ENCODE measurements around the gene AUH. TPM values are rescaled to one million over a fixed set of nuclear protein-coding genes. Genes with fewer than 3 reads are reported as not detected.

Gene AUH
- total RNA-seq, 4 donors from 2014 or later: 23.0 to 39.2 (median 25.7) TPM

DNA sequence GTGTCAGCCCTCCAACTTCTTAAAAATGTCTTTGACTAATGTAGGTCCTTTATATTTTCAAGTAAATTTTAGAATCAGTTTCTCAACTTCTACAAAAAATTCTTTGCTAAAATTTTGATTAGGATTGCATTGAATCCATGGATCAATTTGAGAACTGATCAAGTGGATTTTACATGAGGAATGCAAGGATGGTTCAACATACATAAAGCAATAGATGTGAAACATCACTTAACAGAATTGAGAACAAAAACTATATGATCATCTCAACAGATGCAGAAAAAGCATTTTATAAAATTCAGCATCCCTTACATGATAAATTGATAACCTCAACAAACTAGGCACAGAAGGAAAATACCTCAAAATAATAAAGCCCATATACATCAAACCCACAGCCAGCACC lies 190.8 kb downstream of the AUH start:
- H3K27me3 ChIP-seq: no peaks in the 10 kb centered on the region
- no peak for ATAC-seq
- TF ChIP-seq POLR2A (IDR thresholded peaks at IDR 0.05) (no peak), POLR2AphosphoS5 (IDR thresholded peaks at IDR 0.05) (no peak), EP300 (IDR thresholded peaks at IDR 0.05) (no peak)
- TF ChIP-seq, protein P1, sequence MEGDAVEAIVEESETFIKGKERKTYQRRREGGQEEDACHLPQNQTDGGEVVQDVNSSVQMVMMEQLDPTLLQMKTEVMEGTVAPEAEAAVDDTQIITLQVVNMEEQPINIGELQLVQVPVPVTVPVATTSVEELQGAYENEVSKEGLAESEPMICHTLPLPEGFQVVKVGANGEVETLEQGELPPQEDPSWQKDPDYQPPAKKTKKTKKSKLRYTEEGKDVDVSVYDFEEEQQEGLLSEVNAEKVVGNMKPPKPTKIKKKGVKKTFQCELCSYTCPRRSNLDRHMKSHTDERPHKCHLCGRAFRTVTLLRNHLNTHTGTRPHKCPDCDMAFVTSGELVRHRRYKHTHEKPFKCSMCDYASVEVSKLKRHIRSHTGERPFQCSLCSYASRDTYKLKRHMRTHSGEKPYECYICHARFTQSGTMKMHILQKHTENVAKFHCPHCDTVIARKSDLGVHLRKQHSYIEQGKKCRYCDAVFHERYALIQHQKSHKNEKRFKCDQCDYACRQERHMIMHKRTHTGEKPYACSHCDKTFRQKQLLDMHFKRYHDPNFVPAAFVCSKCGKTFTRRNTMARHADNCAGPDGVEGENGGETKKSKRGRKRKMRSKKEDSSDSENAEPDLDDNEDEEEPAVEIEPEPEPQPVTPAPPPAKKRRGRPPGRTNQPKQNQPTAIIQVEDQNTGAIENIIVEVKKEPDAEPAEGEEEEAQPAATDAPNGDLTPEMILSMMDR (IDR thresholded peaks at IDR 0.05): no peak
- peaks cover 0 to 26% (median 0%) of the 10 kb centered on the region in 3 donors for H3K9me3 ChIP-seq
- no peaks in the 10 kb centered on the region for H3K36me3 ChIP-seq
- no peaks in the 10 kb centered on the region for H3K4me1 ChIP-seq
- no peak overlapping the region for H3K27ac ChIP-seq
- no peak overlapping the region for H3K4me3 ChIP-seq

DNA sequence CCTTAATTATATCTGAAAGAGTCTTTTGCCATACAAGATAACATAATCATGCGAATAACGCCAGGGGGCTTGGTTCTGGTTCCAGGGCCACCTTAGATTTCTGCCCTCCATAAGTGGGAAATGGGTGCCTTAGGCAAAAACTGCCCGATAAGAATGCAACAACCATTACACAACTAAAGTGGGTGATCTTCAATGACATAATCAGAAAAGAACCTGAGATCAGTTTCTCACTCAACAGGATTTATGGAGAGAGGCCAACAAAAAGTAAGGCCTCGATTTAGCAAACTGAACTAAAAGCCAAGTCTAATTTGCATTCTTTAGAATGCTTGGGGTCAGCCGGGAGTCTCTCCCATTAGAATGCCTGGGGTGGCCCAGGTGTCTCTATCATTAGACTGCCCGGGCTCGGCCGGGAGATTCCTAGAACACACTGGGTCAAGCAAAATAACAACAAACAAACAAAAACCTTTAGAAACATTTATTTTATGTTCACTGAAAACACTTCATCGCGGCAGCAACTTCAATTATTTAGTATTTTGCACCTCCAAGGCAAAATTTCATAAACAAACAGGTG lies 194.8 kb downstream of the AUH start:
- Histone ChIP-seq H3K4me3 (no peak overlapping the region), H3K9me3 (peaks cover 0 to 22% (median 0%) of the 10 kb centered on the region in 3 donors), H3K27me3 (no peaks in the 10 kb centered on the region), H3K4me1 (no peaks in the 10 kb centered on the region), H3K36me3 (no peaks in the 10 kb centered on the region), H3K27ac (no peak overlapping the region)
- no peak for ATAC-seq
- no peak for TF ChIP-seq POLR2AphosphoS5 (IDR thresholded peaks at IDR 0.05)
- TF ChIP-seq EP300 (IDR thresholded peaks at IDR 0.05): no peak
- TF ChIP-seq, protein P1 (IDR thresholded peaks at IDR 0.05): no peak
- no peak for TF ChIP-seq POLR2A (IDR thresholded peaks at IDR 0.05)
- 83 to 86% methylated on average over 8 to 10 of the region's 10 CpGs for WGBS, 2 donors (ENCODE audit: low coverage in 1 of 2)

DNA sequence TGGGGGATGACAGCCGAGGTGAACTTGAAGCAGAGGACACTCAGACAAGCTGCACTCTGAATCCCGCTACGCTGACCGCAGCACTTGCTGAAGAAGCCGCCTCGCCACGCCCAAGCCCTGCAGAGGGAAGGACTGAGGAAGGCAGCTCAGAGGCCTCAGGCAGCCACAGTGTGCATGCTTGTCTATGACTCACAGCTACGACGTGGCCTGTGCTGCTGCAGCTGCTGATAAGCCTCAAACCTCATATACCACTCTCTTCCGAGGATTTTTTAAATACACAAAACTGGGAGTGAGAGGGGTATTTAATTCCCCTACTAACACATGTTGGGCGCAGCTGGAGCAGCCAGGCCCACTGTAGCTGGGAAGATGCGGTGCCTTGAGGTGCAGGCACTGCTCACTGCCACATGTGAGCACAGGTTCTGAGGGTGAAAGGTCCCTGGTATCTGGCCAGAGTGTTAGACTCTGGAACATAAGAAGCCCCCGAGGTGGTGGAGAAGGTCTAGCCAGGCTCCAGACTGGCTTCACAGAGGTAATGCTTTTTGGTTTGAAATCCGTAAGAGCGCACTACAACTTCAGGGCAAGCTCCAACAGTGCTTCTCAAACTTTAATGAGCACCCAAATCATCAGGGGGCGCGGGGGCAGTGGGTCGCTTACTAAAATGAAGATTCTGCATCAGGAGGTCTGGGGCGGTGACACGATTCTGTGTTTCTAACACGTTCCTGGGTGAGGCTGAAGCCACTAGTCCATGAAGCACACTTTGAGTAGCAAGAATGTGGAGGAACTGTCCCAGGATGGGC lies 196.8 kb downstream of the AUH start:
- H3K4me1 ChIP-seq: peaks cover 0 to 6% (median 3%) of the 10 kb centered on the region in 3 donors
- ATAC-seq: peak; percentile 60
- WGBS, 2 donors (ENCODE audit: low coverage in 1 of 2): 76% methylated on average over 9 of the region's 21 CpGs; no CpG with 5 or more reads in 1 of the 2 donors
- no peak for TF ChIP-seq POLR2AphosphoS5 (IDR thresholded peaks at IDR 0.05)
- TF ChIP-seq, protein P1 (IDR thresholded peaks at IDR 0.05): no peak
- no peaks in the 10 kb centered on the region for H3K27me3 ChIP-seq
- no peaks in the 10 kb centered on the region for H3K36me3 ChIP-seq
- H3K27ac ChIP-seq: no peak overlapping the region
- H3K4me3 ChIP-seq: no peak overlapping the region
- peaks cover 0 to 3% (median 0%) of the 10 kb centered on the region in 3 donors for H3K9me3 ChIP-seq

Other genes with a start within 250 kb of the AUH start
- 10 to 100 TPM; 16.8 to 64.8 (median 28.2) TPM for gene NFIL3, start 61.9 kb upstream of the AUH start, total RNA-seq

Measured in gastroesophageal sphincter (tissue), 4 donors.